HEK293T (cell line): ENCODE measurements around the gene IGIP.

ENCODE experiments used
- ARNT ChIP-seq: fragments of 450-650 bp; IDR thresholded peaks from 2 replicates; pipeline ENCODE4 v1.6.1; 2017; ENCODE audit warnings: mild to moderate bottlenecking
- BHLHE40 ChIP-seq: fragments of 450-650 bp; IDR thresholded peaks from 2 replicates; pipeline ENCODE4 v1.6.1; 2016; ENCODE audit warnings: mild to moderate bottlenecking, moderate library complexity, borderline replicate concordance
- CTBP1 ChIP-seq: fragments of 450-650 bp; IDR thresholded peaks from 2 replicates; pipeline ENCODE4 v1.6.1; 2016; ENCODE audit warnings: borderline replicate concordance
- FOXK2 ChIP-seq: fragments of 450-650 bp; IDR thresholded peaks from 2 replicates; pipeline ENCODE4 v1.6.1; 2016; ENCODE audit warnings: mild to moderate bottlenecking
- FOXM1 ChIP-seq: fragments of 450-650 bp; IDR thresholded peaks from 2 replicates; pipeline ENCODE4 v1.6.1; 2017; ENCODE audit warnings: mild to moderate bottlenecking, borderline replicate concordance
- TARDBP ChIP-seq: fragments of 450-650 bp; IDR thresholded peaks from 2 replicates; pipeline ENCODE4 v1.6.1; 2016

DNA sequence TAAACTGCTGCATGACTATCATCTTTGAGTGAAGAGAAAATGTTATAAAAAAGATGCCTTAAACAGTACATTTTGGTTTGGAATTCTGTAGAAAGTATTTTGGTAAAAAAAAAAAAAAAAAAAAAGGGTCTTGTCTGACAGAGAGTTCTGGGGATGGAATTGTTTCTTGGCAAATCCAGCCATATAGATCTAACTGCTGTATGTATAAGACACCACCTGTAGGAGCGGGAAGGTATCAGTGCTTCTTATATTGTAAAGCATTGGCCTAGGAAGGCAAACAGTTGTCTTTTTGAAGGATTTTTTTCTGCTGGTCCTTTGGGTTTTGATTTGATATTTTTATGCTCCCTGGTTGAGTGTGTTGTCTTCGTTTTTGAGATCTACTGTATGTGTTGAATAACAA is 9.0 kb upstream of the IGIP start:
- TF ChIP-seq ARNT (no peak), BHLHE40 (no peak), FOXK2 (no peak), TARDBP (no peak), FOXM1 (no peak), CTBP1 (no peak)
